Stimulated activated CD8-positive, alpha-beta memory T cell treated with anti-CD3 and anti-CD28 coated beads, Interleukin-2, amount 100 ng/mL, for 1 hour (primary cell): ENCODE data around the gene CACNG3.
"Not testable (repeated sequence)": the region's sequence is repeated elsewhere in the genome, so short reads cannot be mapped to it uniquely, and the experiment has no call there.

Experiments used
- DNase-seq, 2 donors: peaks; one replicate each; pipeline ENCODE4 v3.0.0-alpha.2; 2020; ENCODE audit warnings: low read depth in 2 of 2

The CACNG3 gene

GRCh38 chr16:24279982-24280515, 23.9 kb downstream of the CACNG3 start:
- no peak for DNase-seq

- DNase-seq = no peak
Observed at GRCh38 chr16:24281466-24281865, 25.3 kb downstream of the CACNG3 start.

DNA sequence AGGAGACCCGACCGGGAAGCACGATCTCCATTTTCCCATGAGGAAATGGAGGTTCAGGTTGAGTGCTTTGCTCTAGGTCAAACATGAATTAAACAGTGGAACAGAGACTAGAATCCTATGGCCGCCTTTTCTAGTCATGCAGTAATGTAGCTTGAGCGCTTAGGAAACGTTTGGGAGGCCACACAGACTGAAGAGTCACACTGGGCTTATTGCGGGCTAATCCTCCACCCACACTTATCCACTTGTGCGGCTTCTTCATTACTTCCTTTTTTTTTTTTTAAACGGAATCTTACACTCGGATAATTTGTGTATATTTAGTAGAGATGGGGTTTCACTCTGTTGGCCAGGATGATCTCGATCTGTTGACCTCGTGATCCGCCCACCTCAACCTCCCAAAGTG, 26.0 kb downstream of the CACNG3 start:
- no peak for DNase-seq

GRCh38 chr16:24286741-24287405, 30.7 kb downstream of the CACNG3 start:
- no peak for DNase-seq

DNA sequence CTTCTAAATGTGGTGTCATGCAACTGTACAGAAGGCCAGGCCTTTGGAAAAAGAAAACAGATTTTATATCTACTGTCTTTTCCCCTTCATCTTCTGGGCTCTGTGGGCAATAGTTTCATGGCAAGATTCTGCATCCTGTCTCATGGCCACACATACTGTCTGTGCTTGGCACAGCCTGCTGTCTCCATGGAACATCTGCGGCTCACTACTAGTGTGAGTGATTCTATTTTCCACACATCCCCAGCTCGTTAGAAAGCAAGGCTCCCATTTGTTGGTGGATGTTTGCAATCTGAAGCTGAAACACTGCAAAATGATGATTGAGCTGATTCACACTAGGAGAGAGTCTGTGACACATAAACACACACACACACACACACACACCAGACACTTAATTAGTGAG, 32.4 kb downstream of the CACNG3 start:
- no peak for DNase-seq

GRCh38 chr16:24289166-24289700, 33.1 kb downstream of the CACNG3 start:
- DNase-seq = no peak

- DNase-seq = no peak
Observed at GRCh38 chr16:24291932-24292331, 35.8 kb downstream of the CACNG3 start.

DNA sequence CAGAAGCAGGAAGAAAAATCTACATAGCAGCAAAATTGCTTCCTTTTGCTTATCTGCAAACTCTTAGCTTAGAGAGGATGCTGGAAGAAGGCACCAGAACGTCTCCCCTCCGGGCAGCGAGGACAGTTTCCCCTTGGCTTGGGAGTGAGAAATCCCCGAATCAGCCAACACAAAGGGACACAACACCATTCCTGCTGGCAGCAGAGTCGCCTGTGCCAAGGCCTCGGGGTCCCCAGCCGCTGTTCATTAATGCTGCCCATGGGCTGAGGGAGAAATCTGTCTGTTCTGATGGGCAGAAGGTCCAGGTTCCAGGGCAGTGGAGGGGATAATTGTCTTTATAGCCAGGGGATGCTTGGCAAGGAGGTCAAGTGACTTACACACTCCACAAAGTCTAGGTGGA, 38.0 kb downstream of the CACNG3 start:
- no peak for DNase-seq

GRCh38 chr16:24297375-24297774, 41.2 kb downstream of the CACNG3 start:
- DNase-seq = no peak

DNA sequence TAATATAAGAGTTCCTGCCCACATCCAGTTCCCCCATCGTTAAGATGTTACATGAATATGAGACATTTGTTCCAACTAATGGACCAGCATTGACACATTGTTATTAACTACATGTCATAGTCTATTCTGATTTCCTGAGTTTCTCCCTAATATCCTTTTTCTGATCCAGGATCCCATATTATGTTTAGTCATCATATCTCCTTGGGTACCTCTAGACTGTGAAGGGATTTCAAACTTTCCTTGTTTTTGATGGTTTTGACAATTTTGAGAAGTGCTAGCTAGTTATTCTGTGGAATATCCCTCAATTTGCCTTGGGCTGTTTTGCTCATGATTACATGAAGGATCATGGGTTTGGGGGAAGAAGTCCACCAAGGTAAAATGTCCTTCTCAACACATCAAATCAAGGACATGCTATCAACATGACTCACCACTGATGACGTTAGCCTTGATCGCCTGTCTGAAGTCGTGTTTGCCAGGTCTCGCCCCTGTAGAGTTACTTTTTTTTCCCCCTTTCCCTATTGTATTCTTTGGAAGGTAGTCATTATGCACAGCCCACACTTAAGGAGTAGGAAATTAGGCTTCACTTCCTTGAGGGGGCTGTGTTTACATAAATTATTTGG, 42.5 kb downstream of the CACNG3 start:
- DNase-seq = no peak

DNA sequence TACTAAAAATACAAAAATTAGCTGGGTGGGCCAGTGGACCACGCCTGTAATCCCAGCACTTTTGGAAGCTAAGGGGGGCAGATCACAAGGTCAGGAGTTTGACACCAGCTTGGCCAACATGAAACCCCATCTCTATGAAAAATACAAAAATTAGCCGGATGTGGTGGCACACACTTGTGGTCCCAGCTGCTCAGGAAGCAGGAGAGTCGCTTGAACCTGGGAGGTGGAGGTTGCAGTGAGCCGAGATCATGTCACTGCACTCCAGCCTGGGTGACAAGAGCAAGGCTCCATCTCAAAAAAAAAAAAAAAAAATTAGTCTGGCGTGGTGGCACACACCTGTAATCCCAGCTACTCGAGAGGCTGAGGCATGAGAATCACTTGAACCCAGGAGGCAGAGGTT, 44.6 kb downstream of the CACNG3 start:
- DNase-seq = not testable (repeated sequence)

DNA sequence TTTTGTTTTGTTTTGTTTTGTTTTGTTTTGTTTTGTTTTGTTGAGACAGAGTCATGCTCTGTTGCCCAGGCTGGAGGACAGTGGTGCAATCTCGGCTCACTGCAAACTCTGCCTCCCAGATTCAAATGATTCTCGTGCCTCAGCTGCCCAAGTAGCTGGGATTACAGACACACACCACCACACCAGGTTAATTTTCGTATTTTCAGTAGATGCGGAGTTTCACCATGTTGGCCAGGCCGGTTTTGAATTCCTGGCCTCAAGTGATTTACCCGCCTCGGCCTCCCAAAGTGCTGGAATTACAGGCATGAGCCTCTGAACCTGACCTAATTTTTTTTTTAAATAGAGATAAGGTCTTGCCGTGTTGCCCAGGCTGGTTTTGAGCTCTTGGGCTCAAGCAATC, 46.5 kb downstream of the CACNG3 start:
- DNase-seq = no peak

DNA sequence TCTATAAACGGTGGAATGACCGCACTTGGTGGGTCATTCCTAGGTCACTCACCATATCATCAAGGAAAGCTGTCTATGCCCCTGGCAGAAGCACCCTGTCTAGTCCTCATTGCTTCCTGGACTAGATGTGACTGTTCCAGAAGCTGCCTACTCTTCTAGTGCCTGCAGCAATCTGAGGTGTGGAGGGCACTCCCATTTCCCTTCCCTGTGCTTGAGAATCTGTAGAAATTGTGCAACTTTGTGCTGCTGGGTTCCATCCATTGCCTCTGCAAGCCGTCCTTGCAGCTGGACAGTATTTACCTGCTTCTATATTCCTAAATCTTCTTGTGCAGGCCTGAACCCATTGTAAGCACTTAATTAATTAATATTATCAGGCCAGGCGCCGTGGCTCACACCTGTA, 52.1 kb downstream of the CACNG3 start:
- no peak for DNase-seq

DNA sequence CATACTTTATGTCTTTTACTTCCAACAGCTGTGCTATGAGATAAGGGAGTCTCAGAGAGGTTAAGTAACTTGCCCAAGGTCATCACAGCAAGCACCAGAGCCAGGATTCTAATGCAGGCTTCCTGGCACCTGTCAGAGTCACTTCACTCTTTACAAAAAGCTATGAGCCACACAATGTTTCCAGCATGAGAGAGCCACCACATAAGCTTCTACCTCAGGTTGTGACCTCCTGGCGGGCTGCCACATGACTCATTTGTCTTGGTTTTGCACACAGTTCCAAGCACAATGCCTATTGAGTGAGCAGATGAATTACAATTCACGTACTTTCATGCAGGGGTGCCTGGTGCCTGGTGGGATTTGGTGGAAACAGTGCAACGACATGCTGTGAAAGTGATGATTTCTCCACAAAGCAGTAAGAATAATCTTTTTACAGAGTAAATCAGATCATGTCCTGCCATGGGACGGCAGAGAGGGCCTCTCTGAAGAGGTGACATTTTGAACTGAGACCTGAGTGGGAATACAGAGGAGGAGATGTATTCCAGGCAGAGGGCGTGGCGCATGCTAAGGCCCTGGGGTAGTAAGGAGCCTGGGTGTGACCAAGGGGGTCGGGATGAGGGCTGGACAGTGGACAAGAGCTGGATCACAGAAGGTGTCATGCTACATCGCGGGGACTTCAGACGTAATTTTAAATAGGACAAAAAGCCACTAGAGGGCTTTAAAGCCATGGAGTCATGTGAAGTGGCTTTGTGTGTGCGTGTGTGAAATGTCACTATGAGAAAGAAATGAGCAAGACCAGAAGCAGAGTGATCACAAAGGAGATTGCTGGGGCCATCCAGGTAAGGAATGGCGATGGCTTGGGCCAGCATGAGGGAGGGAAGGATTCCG, 53.4 kb downstream of the CACNG3 start:
- DNase-seq = no peak

- no peak for DNase-seq
Observed at GRCh38 chr16:24315343-24315742, 59.2 kb downstream of the CACNG3 start.

- no peak for DNase-seq
Observed at GRCh38 chr16:24318680-24319079, 62.5 kb downstream of the CACNG3 start.

- no peak for DNase-seq
Observed at GRCh38 chr16:24319126-24319814, 63.1 kb downstream of the CACNG3 start.

DNA sequence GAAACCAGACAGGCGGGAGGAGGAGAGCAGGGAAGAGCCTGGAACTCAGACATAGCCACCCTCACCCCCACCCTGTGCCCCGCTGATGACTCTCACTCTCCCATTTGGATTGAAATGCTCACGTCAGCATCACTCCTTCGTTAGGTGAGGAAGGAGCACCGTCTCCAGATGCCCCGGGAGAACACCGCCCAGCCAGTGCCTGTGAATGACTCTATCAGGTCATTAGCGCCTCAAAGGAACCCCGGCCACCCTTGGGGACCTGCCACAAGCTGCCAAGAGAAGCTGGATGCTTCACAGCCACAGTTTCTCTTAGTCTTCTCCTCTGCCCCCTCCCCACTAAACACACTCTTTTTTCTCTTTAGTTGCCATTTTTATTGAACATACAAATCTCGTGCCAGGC, 66.0 kb downstream of the CACNG3 start:
- no peak for DNase-seq

DNA sequence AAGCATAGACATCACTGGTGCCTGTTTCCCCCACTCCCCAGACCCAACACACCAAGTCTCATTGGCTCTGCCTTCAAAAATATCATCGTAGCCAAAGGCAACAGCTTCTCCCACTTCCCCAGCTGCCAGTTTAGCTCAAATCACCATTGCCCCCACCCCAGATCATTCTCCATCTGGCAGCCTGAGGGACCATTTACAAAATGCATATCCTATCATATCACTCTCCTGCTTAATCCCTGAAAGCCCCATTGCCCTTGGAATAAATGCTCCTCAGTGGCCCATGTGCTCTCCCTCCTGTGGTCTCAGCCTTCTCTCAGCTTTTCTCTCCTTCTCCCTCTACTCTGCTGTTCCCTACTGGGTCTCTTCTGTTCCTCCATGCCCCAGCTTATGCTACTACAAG, 68.3 kb downstream of the CACNG3 start:
- no peak for DNase-seq

- DNase-seq = no peak
Observed at GRCh38 chr16:24328835-24329452, 72.8 kb downstream of the CACNG3 start.

- DNase-seq = no peak
Observed at GRCh38 chr16:24332178-24332577, 76.0 kb downstream of the CACNG3 start.
